A549 (cell line): ENCODE results near the gene ETF1. TPM values are rescaled to one million over a fixed set of nuclear protein-coding genes. Genes with fewer than 3 reads are reported as not detected.

Source experiments
- ATAC-seq, 2 experiments: fragments of 200-7000 bp in 1 of 2; fragments of >200 bp in 1 of 2; cut with Nextera tagmentation in 1 of 2; cut with Tn5 transposase in 1 of 2; 3 replicates each; pipeline versions ENCODE4 v1.8.0 to v1.9.1; 2018 to 2020; ENCODE audit warnings: mild to moderate bottlenecking in 1 of 2, moderate library complexity in 1 of 2
- CTCF ChIA-PET: fragments of 300-600 bp; sonication (Branson Sonifier 250); formaldehyde crosslinking; extraction: SDS; loops from one replicate; lab custom pipeline; 2021; ENCODE audit warnings: antibody characterized with exemption, inconsistent platforms; lab: Yijun Ruan, JAX
- POLR2A ChIA-PET: fragments of 350-600 bp; formaldehyde crosslinking; extraction: SDS; loops from one replicate; lab custom pipeline; 2021; ENCODE audit warnings: antibody characterized with exemption, inconsistent platforms; lab: Yijun Ruan, JAX
- DNase-seq, 2 experiments: peaks; one replicate each; pipeline versions ENCODE4 v3.0.0 to v3.0.0-alpha.2; 2011 to 2016; ENCODE audit warnings: low read depth in 1 of 2, low spot score in 1 of 2
- FAIRE-seq: peaks from 2 replicates; lab custom pipeline; 2011; peaks lifted over from hg19 to GRCh38; lab: Jason Lieb, UNC
- H3K27ac ChIP-seq, 2 experiments: fragments of >200 bp; sonication (Bioruptor Twin); formaldehyde crosslinking; 3 replicates each; pipeline ENCODE4 v1.5.1; 2016 to 2017
- H3K4me1 ChIP-seq: fragments of >200 bp; sonication (Bioruptor Twin); formaldehyde crosslinking; 3 replicates; pipeline ENCODE4 v1.6.1; 2016
- H3K4me2 ChIP-seq: fragments of >200 bp; sonication (Bioruptor Twin); formaldehyde crosslinking; 3 replicates; pipeline ENCODE4 v1.6.1; 2016
- H3K4me3 ChIP-seq: fragments of >200 bp; sonication (Bioruptor Twin); formaldehyde crosslinking; 3 replicates; pipeline ENCODE4 v1.5.1; 2016
- H3K9me3 ChIP-seq: fragments of >200 bp; sonication (Bioruptor Twin); formaldehyde crosslinking; 3 replicates; pipeline ENCODE4 v1.6.1; 2016
- CBX2 ChIP-seq: fragments of 200-600 bp; sonication (generic); IDR thresholded peaks from 2 replicates; pipeline ENCODE4 v1.6.1; 2016; ENCODE audit warnings: low read depth, mild to moderate bottlenecking, borderline replicate concordance
- CEBPB ChIP-seq, 2 experiments: fragments of >200 bp in 1 of 2; sonication (Bioruptor Twin) in 1 of 2; formaldehyde crosslinking in 1 of 2; IDR thresholded peaks; 2 replicates each; pipeline ENCODE4 v1.6.1; 2012 to 2016
- CHD2 ChIP-seq: fragments of 150-350 bp; IDR thresholded peaks from 2 replicates; pipeline ENCODE4 v1.6.1; 2014; ENCODE audit warnings: low read length; ENCODE audit not compliant: partially characterized antibody
- CTCF ChIP-seq: fragments of >200 bp; sonication (Bioruptor Twin); formaldehyde crosslinking; IDR thresholded peaks from 3 replicates; pipeline ENCODE4 v1.5.1; 2016
- E2F6 ChIP-seq: IDR thresholded peaks from 2 replicates; pipeline ENCODE4 v1.6.1; 2012; ENCODE audit warnings: low read depth, borderline replicate concordance
- ELK1 ChIP-seq: fragments of 150-350 bp; IDR thresholded peaks from 2 replicates; pipeline ENCODE4 v1.6.1; 2014; ENCODE audit warnings: low read depth, mild to moderate bottlenecking, low read length
- EP300 ChIP-seq, 2 experiments: fragments of >200 bp; sonication (Bioruptor Twin); formaldehyde crosslinking; IDR thresholded peaks; 2 replicates in 1 of 2; 3 replicates in 1 of 2; pipeline ENCODE4 v1.6.1; 2016 to 2017
- FOSL2 ChIP-seq, 2 experiments: fragments of 450-650 bp in 1 of 2; fragments of >200 bp in 1 of 2; sonication (Bioruptor Twin) in 1 of 2; formaldehyde crosslinking; IDR thresholded peaks; 2 replicates each; pipeline versions ENCODE4 v1.5.0 to v1.6.1; 2016 to 2020; ENCODE audit warnings: mild to moderate bottlenecking in 1 of 2, moderate library complexity in 1 of 2
- FOXS1 ChIP-seq: fragments of 250-450 bp; sonication (Bioruptor Pico); IDR thresholded peaks from 2 replicates; pipeline ENCODE4 v1.5.0; 2020; ENCODE audit warnings: mild to moderate bottlenecking, moderate library complexity
- HEYL ChIP-seq: fragments of 250-450 bp; sonication (Bioruptor Pico); IDR thresholded peaks from 2 replicates; pipeline ENCODE4 v1.8.0; 2021; ENCODE audit warnings: mild to moderate bottlenecking, moderate library complexity
- HOXA7 ChIP-seq: fragments of 250-450 bp; sonication (Bioruptor Pico); IDR thresholded peaks from 2 replicates; pipeline ENCODE4 v1.5.0; 2020; ENCODE audit warnings: mild to moderate bottlenecking, moderate library complexity
- HOXB13 ChIP-seq: fragments of 250-450 bp; sonication (Bioruptor Pico); IDR thresholded peaks from 2 replicates; pipeline ENCODE4 v1.5.0; 2020; ENCODE audit warnings: low read depth, mild to moderate bottlenecking, moderate library complexity
- JUN ChIP-seq, 2 experiments: fragments of >200 bp; sonication (Bioruptor Twin); formaldehyde crosslinking; IDR thresholded peaks; 2 replicates in 1 of 2; 3 replicates in 1 of 2; pipeline ENCODE4 v1.6.1; 2016 to 2017
- KDM1A ChIP-seq: fragments of 200-600 bp; sonication (generic); IDR thresholded peaks from 2 replicates; pipeline ENCODE4 v1.6.1; 2016; ENCODE audit warnings: low read depth, mild to moderate bottlenecking
- MAFK ChIP-seq: fragments of 450-650 bp; IDR thresholded peaks from 2 replicates; pipeline ENCODE4 v1.6.1; 2014; ENCODE audit not compliant: partially characterized antibody
- NFE2L2 ChIP-seq: fragments of 150-350 bp; conservative IDR thresholded peaks from 2 replicates; pipeline ENCODE4 v1.6.1; 2014; ENCODE audit warnings: low read length
- NR3C1 ChIP-seq: fragments of >200 bp; sonication (Bioruptor Twin); formaldehyde crosslinking; IDR thresholded peaks from 3 replicates; pipeline ENCODE4 v1.6.1; 2017
- PHF8 ChIP-seq: fragments of 200-600 bp; sonication (generic); IDR thresholded peaks from 2 replicates; pipeline ENCODE4 v1.6.1; 2016; ENCODE audit warnings: low read depth, mild to moderate bottlenecking, antibody characterized with exemption, moderate library complexity, borderline replicate concordance
- RARB ChIP-seq: fragments of 250-450 bp; sonication (Bioruptor Pico); IDR thresholded peaks from 2 replicates; pipeline ENCODE4 v1.8.0; 2021; ENCODE audit warnings: mild to moderate bottlenecking, moderate library complexity
- TFCP2L1 ChIP-seq: fragments of 250-450 bp; sonication (Bioruptor Pico); IDR thresholded peaks from 2 replicates; pipeline ENCODE4 v1.5.0; 2021; ENCODE audit warnings: mild to moderate bottlenecking
- TP53 ChIP-seq: fragments of 250-450 bp; sonication (Bioruptor Pico); IDR thresholded peaks from 2 replicates; pipeline ENCODE4 v1.5.0; 2021; ENCODE audit warnings: mild to moderate bottlenecking, moderate library complexity
- ZC3H11A ChIP-seq: fragments of 450-650 bp; IDR thresholded peaks from 2 replicates; pipeline ENCODE4 v1.6.1; 2014; ENCODE audit warnings: antibody characterized with exemption, mild to moderate bottlenecking
- ZFP36 ChIP-seq: fragments of 450-650 bp; IDR thresholded peaks from 2 replicates; pipeline ENCODE4 v1.6.1; 2014; ENCODE audit warnings: borderline replicate concordance; ENCODE audit not compliant: partially characterized antibody
- ZSCAN20 ChIP-seq: fragments of 250-450 bp; sonication (Bioruptor Pico); IDR thresholded peaks from 2 replicates; pipeline ENCODE4 v1.8.0; 2022; ENCODE audit warnings: mild to moderate bottlenecking, moderate library complexity
- WGBS: methylation state at CpG from one replicate; pipeline ENCODE4 v1.1.6; 2017; ENCODE audit errors: missing lambda C conversion rate; 5-methylcytosine and 5-hydroxymethylcytosine counted together
- polyA plus RNA-seq, 4 experiments: library from polyadenylated mRNA; depleted of rRNA in 3 of 4; stranded (reverse); fragments of >200 nt; fragmentation: RNase III in 1 of 4; extraction: RNeasy Plus Mini Kit Qiagen cat#74134 plus additional on column Dnase treatment in 1 of 4; gene quantifications; 2 replicates in 3 of 4; 3 replicates in 1 of 4; pipeline ENCODE4 v1.2.3, GENCODE V29; 2011 to 2017
- TF ChIP-seq, protein P1 (sequence below): fragments of 250-450 bp; sonication (Bioruptor Pico); IDR thresholded peaks from 2 replicates; pipeline ENCODE4 v1.5.0; 2020; ENCODE audit warnings: low read depth, mild to moderate bottlenecking, moderate library complexity
- TF ChIP-seq, protein P2 (sequence below): fragments of 450-650 bp; IDR thresholded peaks from 2 replicates; pipeline ENCODE4 v1.6.1; 2014; ENCODE audit warnings: antibody characterized with exemption
- TF ChIP-seq, protein P3 (sequence below): fragments of 200-600 bp; sonication (generic); IDR thresholded peaks from 2 replicates; pipeline ENCODE4 v1.6.1; 2016; ENCODE audit warnings: antibody characterized with exemption, mild to moderate bottlenecking, moderate library complexity

ETF1 gene
- polyA plus RNA-seq, 2 of the 4 experiments (the other 2 are of a cell fraction), result 119 to 161 TPM

DNA sequence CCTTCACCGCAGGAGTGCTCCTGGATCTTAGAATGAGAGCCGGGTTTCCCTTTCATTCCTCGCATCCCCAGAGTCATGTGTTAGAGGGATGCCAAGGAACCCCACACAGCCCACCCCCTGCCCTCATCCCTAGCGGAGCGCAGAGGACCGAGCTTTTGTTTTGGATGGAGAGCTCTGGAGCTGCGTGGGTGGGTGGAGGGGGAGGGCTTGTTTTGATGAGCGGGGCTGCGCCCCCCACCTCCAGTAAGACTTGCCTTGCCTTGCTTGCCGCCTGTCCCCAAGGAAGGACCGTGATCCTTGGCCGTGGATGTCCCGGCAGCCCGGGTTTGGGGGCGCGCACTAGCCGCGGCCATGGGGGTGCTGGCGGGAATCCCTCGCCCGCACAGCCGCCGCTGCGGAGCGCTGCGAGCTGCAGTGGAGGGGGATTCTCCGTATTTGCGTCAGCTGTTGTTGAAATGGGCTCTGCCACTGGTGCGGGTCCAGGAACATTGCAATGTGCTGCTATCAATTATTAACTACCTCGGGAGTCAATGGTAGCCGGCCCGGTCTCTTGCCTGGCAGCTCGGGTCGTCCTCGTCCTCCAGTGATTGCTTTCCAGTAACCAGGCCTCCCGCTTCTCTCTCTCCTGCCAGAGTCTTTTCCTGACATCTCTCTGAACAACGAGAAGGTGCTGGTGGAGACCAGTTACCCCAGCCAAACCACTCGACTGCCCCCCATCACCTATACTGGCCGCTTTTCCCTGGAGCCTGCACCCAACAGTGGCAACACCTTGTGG is 76.7 kb downstream of the ETF1 start:
- 79% methylated on average over 34 of the region's 39 CpGs for WGBS
- Histone ChIP-seq H3K9me3 (no peaks in the 10 kb centered on the region), H3K4me1 (peaks cover 12% of the 10 kb centered on the region), H3K4me3 (peak overlapping the region; percentile 66; the same call in 2 of the 3 replicates), H3K27ac (no peak overlapping the region), H3K4me2 (peak overlapping the region; percentile 95)
- ChIA-PET CTCF (interaction anchor here (0.6 to 14.7 kb wide), 4 partner anchors 16 to 303 kb away, joined by 3 to 199 read pairs (median 65); no protein-coding TSS in a partner anchor), POLR2A (interaction anchor here (0.6 to 3.0 kb wide), 9 partner anchors 12 to 796 kb away, joined by 3 to 34 read pairs (median 4); partner anchors contain the start of genes CDC23 and HSPA9)
- no peak for FAIRE-seq
- peak in 1 of 2 experiments; percentile 47 for DNase-seq
- no peak for ATAC-seq
- TF ChIP-seq CTCF, result no peak
- TF ChIP-seq MAFK, result no peak
- TF ChIP-seq, protein P1, sequence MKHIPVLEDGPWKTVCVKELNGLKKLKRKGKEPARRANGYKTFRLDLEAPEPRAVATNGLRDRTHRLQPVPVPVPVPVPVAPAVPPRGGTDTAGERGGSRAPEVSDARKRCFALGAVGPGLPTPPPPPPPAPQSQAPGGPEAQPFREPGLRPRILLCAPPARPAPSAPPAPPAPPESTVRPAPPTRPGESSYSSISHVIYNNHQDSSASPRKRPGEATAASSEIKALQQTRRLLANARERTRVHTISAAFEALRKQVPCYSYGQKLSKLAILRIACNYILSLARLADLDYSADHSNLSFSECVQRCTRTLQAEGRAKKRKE (CRISPR knock-in tag), result no peak
- TF ChIP-seq E2F6, result no peak
- peak; percentile 96 for TF ChIP-seq HOXA7 (CRISPR knock-in tag)
- TF ChIP-seq EP300 (IDR thresholded peaks at IDR 0.05), result no peak
- no peak for TF ChIP-seq HEYL (CRISPR knock-in tag)
- TF ChIP-seq, protein P2, sequence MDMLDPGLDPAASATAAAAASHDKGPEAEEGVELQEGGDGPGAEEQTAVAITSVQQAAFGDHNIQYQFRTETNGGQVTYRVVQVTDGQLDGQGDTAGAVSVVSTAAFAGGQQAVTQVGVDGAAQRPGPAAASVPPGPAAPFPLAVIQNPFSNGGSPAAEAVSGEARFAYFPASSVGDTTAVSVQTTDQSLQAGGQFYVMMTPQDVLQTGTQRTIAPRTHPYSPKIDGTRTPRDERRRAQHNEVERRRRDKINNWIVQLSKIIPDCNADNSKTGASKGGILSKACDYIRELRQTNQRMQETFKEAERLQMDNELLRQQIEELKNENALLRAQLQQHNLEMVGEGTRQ, result no peak
- no peak for TF ChIP-seq ZC3H11A
- no peak for TF ChIP-seq JUN (IDR thresholded peaks at IDR 0.05)
- no peak for TF ChIP-seq ELK1
- no peak for TF ChIP-seq KDM1A
- no peak for TF ChIP-seq HOXB13
- peak; percentile 79 for TF ChIP-seq TFCP2L1 (CRISPR knock-in tag)
- TF ChIP-seq NFE2L2, result no peak
- no peak for TF ChIP-seq CHD2
- TF ChIP-seq RARB (CRISPR knock-in tag), result peak; percentile 14; the same call in 1 of the 2 replicates
- TF ChIP-seq FOSL2 (IDR thresholded peaks at IDR 0.05), result no peak
- no peak for TF ChIP-seq FOSL2 (CRISPR knock-in tag; IDR thresholded peaks at IDR 0.05)
- TF ChIP-seq, protein P3, sequence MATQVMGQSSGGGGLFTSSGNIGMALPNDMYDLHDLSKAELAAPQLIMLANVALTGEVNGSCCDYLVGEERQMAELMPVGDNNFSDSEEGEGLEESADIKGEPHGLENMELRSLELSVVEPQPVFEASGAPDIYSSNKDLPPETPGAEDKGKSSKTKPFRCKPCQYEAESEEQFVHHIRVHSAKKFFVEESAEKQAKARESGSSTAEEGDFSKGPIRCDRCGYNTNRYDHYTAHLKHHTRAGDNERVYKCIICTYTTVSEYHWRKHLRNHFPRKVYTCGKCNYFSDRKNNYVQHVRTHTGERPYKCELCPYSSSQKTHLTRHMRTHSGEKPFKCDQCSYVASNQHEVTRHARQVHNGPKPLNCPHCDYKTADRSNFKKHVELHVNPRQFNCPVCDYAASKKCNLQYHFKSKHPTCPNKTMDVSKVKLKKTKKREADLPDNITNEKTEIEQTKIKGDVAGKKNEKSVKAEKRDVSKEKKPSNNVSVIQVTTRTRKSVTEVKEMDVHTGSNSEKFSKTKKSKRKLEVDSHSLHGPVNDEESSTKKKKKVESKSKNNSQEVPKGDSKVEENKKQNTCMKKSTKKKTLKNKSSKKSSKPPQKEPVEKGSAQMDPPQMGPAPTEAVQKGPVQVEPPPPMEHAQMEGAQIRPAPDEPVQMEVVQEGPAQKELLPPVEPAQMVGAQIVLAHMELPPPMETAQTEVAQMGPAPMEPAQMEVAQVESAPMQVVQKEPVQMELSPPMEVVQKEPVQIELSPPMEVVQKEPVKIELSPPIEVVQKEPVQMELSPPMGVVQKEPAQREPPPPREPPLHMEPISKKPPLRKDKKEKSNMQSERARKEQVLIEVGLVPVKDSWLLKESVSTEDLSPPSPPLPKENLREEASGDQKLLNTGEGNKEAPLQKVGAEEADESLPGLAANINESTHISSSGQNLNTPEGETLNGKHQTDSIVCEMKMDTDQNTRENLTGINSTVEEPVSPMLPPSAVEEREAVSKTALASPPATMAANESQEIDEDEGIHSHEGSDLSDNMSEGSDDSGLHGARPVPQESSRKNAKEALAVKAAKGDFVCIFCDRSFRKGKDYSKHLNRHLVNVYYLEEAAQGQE, result no peak
- no peak for TF ChIP-seq CEBPB (IDR thresholded peaks at IDR 0.05)
- no peak for TF ChIP-seq CBX2
- TF ChIP-seq ZFP36, result no peak
- TF ChIP-seq TP53, result peak; percentile 33; the same call in 1 of the 2 replicates
- peak; percentile 12; the same call in 1 of the 2 replicates for TF ChIP-seq PHF8
- TF ChIP-seq NR3C1, result no peak
- 0 out of 2 replicates have a peak, but pooled peaks have one; percentile 53 for TF ChIP-seq ZSCAN20 (CRISPR knock-in tag)
- no peak for TF ChIP-seq FOXS1 (CRISPR knock-in tag)
